SK-N-DZ (cell line): ENCODE data around the gene ATP5PD.
"Not testable (repeated sequence)": the region's sequence is repeated elsewhere in the genome, so short reads cannot be mapped to it uniquely, and the experiment has no call there.

Experiments used
- DNase-seq: peaks from one replicate; pipeline ENCODE4 v3.0.0-alpha.2; 2015; ENCODE audit warnings: low spot score

Gene ATP5PD

GRCh38 chr17:75051941-75052340 lies 5.2 kb upstream of the ATP5PD start:
- DNase-seq, result no peak

GRCh38 chr17:75049706-75050105 lies 2.9 kb upstream of the ATP5PD start:
- no peak for DNase-seq

- no peak for DNase-seq
Measured at GRCh38 chr17:75049057-75049456, 2.3 kb upstream of the ATP5PD start.

GRCh38 chr17:75048249-75048878 lies 1.6 kb upstream of the ATP5PD start:
- no peak for DNase-seq

- peak; percentile 29 for DNase-seq
Measured at GRCh38 chr17:75047398-75048098, 779 bp upstream of the ATP5PD start.

GRCh38 chr17:75045946-75046406 lies 793 bp downstream of the ATP5PD start:
- not testable (repeated sequence) for DNase-seq

- DNase-seq, result no peak
Measured at GRCh38 chr17:75044716-75045115, 2.1 kb downstream of the ATP5PD start.

- DNase-seq, result not testable (repeated sequence)
Measured at GRCh38 chr17:75043789-75044188, 3.0 kb downstream of the ATP5PD start.

- no peak for DNase-seq
Measured at GRCh38 chr17:75041656-75042280, 5.0 kb downstream of the ATP5PD start.

- DNase-seq, result no peak
Measured at GRCh38 chr17:75039238-75039637, 7.5 kb downstream of the ATP5PD start.

- DNase-seq, result peak; percentile 88
Measured at GRCh38 chr17:75036643-75037268, 10.0 kb downstream of the ATP5PD start.

- peak; percentile 95 for DNase-seq
Measured at GRCh38 chr17:75034236-75034908, 12.4 kb downstream of the ATP5PD start.

- peak; percentile 97 for DNase-seq
Measured at GRCh38 chr17:75033346-75034235, 13.2 kb downstream of the ATP5PD start.

- DNase-seq, result peak; percentile 38
Measured at GRCh38 chr17:75032720-75033280, 14.0 kb downstream of the ATP5PD start.

GRCh38 chr17:75031972-75032719 lies 14.6 kb downstream of the ATP5PD start:
- peak; percentile 85 for DNase-seq

GRCh38 chr17:75030161-75030560 lies 16.6 kb downstream of the ATP5PD start:
- DNase-seq, result no peak

GRCh38 chr17:75026650-75027049 lies 20.1 kb downstream of the ATP5PD start:
- not testable (repeated sequence) for DNase-seq

- DNase-seq, result not testable (repeated sequence)
Measured at GRCh38 chr17:75025398-75025734, 21.4 kb downstream of the ATP5PD start.

- no peak for DNase-seq
Measured at GRCh38 chr17:75024686-75025397, 21.9 kb downstream of the ATP5PD start.
